Measurements from ENCODE around the gene HS6ST1.
A peak's percentile ranks its signal among the peaks of the same experiment; 100 is the strongest.

DNA sequence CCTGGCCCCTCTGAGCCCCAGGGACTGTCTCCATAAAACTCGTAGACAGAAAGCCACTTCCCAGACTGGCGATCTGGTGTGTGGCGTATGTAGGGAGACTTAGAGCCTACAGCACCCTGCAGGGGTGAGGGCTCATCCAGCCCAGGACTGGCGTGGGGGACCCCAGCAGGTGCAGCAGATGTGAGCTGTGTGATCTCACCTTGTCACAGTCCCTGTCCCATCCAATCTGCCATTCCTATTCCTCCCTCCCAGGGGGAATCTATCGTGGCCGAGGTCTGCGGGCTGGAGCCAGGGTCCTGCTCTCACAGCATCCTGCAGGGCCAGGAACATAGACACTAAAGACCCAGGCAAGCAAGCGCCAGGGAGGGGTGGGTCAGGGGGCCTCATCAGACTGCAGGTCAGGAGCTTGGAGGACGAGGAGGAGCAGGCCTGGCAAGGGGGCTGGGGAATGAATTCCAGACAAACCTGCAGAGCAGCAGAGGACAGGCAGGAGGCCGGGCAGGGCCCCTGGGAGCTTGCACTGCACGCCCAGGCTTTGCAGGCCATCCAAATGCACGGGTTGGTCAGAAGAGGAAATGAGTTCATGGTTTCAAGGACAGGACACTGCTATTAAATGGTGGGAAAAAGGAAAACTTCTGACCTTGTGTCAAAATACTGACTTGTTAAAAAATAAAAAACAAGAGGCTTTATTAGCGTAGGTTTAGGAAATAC is 32.5 kb downstream of the HS6ST1 start:
- TF ChIP-seq YY1 (IDR thresholded peaks at IDR 0.05): no peak
- TF ChIP-seq, protein P1, sequence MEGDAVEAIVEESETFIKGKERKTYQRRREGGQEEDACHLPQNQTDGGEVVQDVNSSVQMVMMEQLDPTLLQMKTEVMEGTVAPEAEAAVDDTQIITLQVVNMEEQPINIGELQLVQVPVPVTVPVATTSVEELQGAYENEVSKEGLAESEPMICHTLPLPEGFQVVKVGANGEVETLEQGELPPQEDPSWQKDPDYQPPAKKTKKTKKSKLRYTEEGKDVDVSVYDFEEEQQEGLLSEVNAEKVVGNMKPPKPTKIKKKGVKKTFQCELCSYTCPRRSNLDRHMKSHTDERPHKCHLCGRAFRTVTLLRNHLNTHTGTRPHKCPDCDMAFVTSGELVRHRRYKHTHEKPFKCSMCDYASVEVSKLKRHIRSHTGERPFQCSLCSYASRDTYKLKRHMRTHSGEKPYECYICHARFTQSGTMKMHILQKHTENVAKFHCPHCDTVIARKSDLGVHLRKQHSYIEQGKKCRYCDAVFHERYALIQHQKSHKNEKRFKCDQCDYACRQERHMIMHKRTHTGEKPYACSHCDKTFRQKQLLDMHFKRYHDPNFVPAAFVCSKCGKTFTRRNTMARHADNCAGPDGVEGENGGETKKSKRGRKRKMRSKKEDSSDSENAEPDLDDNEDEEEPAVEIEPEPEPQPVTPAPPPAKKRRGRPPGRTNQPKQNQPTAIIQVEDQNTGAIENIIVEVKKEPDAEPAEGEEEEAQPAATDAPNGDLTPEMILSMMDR (IDR thresholded peaks at IDR 0.05; ENCODE audit: low read depth, low read length, missing input control): no peak
- peak; percentile 22 for TF ChIP-seq SP1 (IDR thresholded peaks at IDR 0.05)
- TF ChIP-seq, protein P2, sequence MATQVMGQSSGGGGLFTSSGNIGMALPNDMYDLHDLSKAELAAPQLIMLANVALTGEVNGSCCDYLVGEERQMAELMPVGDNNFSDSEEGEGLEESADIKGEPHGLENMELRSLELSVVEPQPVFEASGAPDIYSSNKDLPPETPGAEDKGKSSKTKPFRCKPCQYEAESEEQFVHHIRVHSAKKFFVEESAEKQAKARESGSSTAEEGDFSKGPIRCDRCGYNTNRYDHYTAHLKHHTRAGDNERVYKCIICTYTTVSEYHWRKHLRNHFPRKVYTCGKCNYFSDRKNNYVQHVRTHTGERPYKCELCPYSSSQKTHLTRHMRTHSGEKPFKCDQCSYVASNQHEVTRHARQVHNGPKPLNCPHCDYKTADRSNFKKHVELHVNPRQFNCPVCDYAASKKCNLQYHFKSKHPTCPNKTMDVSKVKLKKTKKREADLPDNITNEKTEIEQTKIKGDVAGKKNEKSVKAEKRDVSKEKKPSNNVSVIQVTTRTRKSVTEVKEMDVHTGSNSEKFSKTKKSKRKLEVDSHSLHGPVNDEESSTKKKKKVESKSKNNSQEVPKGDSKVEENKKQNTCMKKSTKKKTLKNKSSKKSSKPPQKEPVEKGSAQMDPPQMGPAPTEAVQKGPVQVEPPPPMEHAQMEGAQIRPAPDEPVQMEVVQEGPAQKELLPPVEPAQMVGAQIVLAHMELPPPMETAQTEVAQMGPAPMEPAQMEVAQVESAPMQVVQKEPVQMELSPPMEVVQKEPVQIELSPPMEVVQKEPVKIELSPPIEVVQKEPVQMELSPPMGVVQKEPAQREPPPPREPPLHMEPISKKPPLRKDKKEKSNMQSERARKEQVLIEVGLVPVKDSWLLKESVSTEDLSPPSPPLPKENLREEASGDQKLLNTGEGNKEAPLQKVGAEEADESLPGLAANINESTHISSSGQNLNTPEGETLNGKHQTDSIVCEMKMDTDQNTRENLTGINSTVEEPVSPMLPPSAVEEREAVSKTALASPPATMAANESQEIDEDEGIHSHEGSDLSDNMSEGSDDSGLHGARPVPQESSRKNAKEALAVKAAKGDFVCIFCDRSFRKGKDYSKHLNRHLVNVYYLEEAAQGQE (IDR thresholded peaks at IDR 0.05): no peak
- no peak for TF ChIP-seq EGR1 (IDR thresholded peaks at IDR 0.05; ENCODE audit: low read depth in 2 of 2)
- TF ChIP-seq RXRA (IDR thresholded peaks at IDR 0.05): peak; percentile 25 to 67
